Measurements from ENCODE around the gene SORL1. TPM values are rescaled to one million over a fixed set of nuclear protein-coding genes. Genes with fewer than 3 reads are reported as not detected.

Gene SORL1
- total RNA-seq, 1 donor from 2014 or later = 38.3 TPM

GRCh38 chr11:121645596-121645995 is 193.5 kb downstream of the SORL1 start:
- Histone ChIP-seq H3K4me1 (no peaks in the 10 kb centered on the region), H3K4me3 (no peak overlapping the region), H3K27ac (no peak overlapping the region), H3K27me3 (no peaks in the 10 kb centered on the region), H3K9me3 (no peaks in the 10 kb centered on the region), H3K36me3 (no peaks in the 10 kb centered on the region)
- TF ChIP-seq POLR2A (IDR thresholded peaks at IDR 0.05) = no peak
- intact Hi-C loops (cut with DNase I) = no loop called here
- DNase-seq (ENCODE audit: extremely low spot score in 2 of 2) = no peak

- no peaks in the 10 kb centered on the region for H3K27me3 ChIP-seq
Observed at GRCh38 chr11:121648306-121648705, 196.2 kb downstream of the SORL1 start.

GRCh38 chr11:121649798-121650197 is 197.7 kb downstream of the SORL1 start:
- Histone ChIP-seq H3K4me3 (no peak overlapping the region), H3K4me1 (peaks cover 7% of the 10 kb centered on the region), H3K36me3 (no peaks in the 10 kb centered on the region), H3K9me3 (no peaks in the 10 kb centered on the region), H3K27ac (no peak overlapping the region), H3K27me3 (no peaks in the 10 kb centered on the region)
- TF ChIP-seq POLR2AphosphoS5 (IDR thresholded peaks at IDR 0.05; ENCODE audit: insufficient read depth in 1 of 2, low read depth in 1 of 2) (no peak), POLR2A (IDR thresholded peaks at IDR 0.05) (no peak), CTCF (IDR thresholded peaks at IDR 0.05) (no peak)
- intact Hi-C loops (cut with DNase I) = loop anchor here (5.0 kb wide), 1 partner anchor 858 kb away; no protein-coding TSS in a partner anchor
- peak in 1 of 2 donors; percentile 52 for DNase-seq (ENCODE audit: extremely low spot score in 2 of 2)

More at GRCh38 chr11:121648306-121648705, 196.2 kb downstream of the SORL1 start:
- no peaks in the 10 kb centered on the region for H3K9me3 ChIP-seq
- no peak overlapping the region for H3K4me3 ChIP-seq
- no peaks in the 10 kb centered on the region for H3K4me1 ChIP-seq
- no peak for TF ChIP-seq POLR2AphosphoS5 (IDR thresholded peaks at IDR 0.05; ENCODE audit: insufficient read depth in 1 of 2, low read depth in 1 of 2)
- intact Hi-C loops (cut with DNase I) = no loop called here
- no peaks in the 10 kb centered on the region for H3K36me3 ChIP-seq
- no peak for DNase-seq (ENCODE audit: extremely low spot score in 2 of 2)
- no peak overlapping the region for H3K27ac ChIP-seq

GRCh38 chr11:121650351-121651256 is 198.5 kb downstream of the SORL1 start:
- Histone ChIP-seq H3K9me3 (no peaks in the 10 kb centered on the region), H3K27ac (no peak overlapping the region), H3K27me3 (no peaks in the 10 kb centered on the region), H3K4me1 (peaks cover 12% of the 10 kb centered on the region), H3K4me3 (no peak overlapping the region), H3K36me3 (no peaks in the 10 kb centered on the region)
- DNase-seq (ENCODE audit: extremely low spot score in 2 of 2) = no peak
- TF ChIP-seq CTCF (IDR thresholded peaks at IDR 0.05) (no peak), POLR2AphosphoS5 (IDR thresholded peaks at IDR 0.05; ENCODE audit: insufficient read depth in 1 of 2, low read depth in 1 of 2) (no peak), POLR2A (IDR thresholded peaks at IDR 0.05) (no peak)
- intact Hi-C loops (cut with DNase I) = loop anchor here (5.0 kb wide), 1 partner anchor 857 kb away; no protein-coding TSS in a partner anchor

- intact Hi-C loops (cut with DNase I) = loop anchor here (5.0 kb wide), 1 partner anchor 856 kb away; no protein-coding TSS in a partner anchor
- Histone ChIP-seq H3K27ac (no peak overlapping the region), H3K36me3 (no peaks in the 10 kb centered on the region), H3K4me3 (no peak overlapping the region), H3K9me3 (no peaks in the 10 kb centered on the region), H3K27me3 (no peaks in the 10 kb centered on the region), H3K4me1 (peaks cover 15% of the 10 kb centered on the region)
- TF ChIP-seq CTCF (IDR thresholded peaks at IDR 0.05) (no peak), POLR2A (IDR thresholded peaks at IDR 0.05) (no peak), POLR2AphosphoS5 (IDR thresholded peaks at IDR 0.05; ENCODE audit: insufficient read depth in 1 of 2, low read depth in 1 of 2) (no peak)
- no peak for DNase-seq (ENCODE audit: extremely low spot score in 2 of 2)
Observed at GRCh38 chr11:121651257-121651605, 199.1 kb downstream of the SORL1 start.

GRCh38 chr11:121652971-121653370 is 200.9 kb downstream of the SORL1 start:
- Histone ChIP-seq H3K27me3 (no peaks in the 10 kb centered on the region), H3K27ac (no peak overlapping the region), H3K4me1 (peaks cover 27% of the 10 kb centered on the region), H3K9me3 (no peaks in the 10 kb centered on the region), H3K4me3 (no peak overlapping the region), H3K36me3 (no peaks in the 10 kb centered on the region)
- DNase-seq (ENCODE audit: extremely low spot score in 2 of 2) = no peak
- TF ChIP-seq POLR2A (IDR thresholded peaks at IDR 0.05) (no peak), POLR2AphosphoS5 (IDR thresholded peaks at IDR 0.05; ENCODE audit: insufficient read depth in 1 of 2, low read depth in 1 of 2) (no peak), CTCF (IDR thresholded peaks at IDR 0.05) (peak in 1 of 3 experiments; percentile 23)
- intact Hi-C loops (cut with DNase I) = loop anchor here (5.0 kb wide), 1 partner anchor 854 kb away; no protein-coding TSS in a partner anchor
